ENCODE measurements around the gene ARHGEF10L.

DNA sequence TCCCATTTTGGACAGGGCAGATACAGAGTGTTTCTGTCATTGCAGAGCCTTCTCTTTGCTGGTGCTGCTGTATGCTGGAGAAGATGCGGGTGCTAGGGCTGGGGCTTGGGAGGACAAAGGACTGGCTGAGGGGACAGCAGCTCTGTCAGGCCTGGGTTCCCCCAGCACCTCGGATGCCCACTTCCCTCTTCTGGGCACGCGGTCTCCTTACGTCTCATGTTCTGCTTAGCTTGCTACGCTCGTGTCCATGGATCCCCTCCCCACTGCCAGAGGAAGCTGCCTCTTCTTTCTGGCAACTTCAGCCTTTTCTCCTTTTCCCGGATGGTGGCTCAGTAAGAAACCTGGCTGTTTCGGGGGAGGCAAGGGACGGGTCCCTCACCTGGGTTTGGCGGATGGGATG lies 75.7 kb downstream of the ARHGEF10L start:
- TF ChIP-seq, protein P1, sequence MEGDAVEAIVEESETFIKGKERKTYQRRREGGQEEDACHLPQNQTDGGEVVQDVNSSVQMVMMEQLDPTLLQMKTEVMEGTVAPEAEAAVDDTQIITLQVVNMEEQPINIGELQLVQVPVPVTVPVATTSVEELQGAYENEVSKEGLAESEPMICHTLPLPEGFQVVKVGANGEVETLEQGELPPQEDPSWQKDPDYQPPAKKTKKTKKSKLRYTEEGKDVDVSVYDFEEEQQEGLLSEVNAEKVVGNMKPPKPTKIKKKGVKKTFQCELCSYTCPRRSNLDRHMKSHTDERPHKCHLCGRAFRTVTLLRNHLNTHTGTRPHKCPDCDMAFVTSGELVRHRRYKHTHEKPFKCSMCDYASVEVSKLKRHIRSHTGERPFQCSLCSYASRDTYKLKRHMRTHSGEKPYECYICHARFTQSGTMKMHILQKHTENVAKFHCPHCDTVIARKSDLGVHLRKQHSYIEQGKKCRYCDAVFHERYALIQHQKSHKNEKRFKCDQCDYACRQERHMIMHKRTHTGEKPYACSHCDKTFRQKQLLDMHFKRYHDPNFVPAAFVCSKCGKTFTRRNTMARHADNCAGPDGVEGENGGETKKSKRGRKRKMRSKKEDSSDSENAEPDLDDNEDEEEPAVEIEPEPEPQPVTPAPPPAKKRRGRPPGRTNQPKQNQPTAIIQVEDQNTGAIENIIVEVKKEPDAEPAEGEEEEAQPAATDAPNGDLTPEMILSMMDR (optimal IDR thresholded peaks at IDR 0.05 in 1 of 3, IDR thresholded peaks at IDR 0.05 in 1 of 3, conservative IDR thresholded peaks at IDR 0.05 in 1 of 3; ENCODE audit: extremely low read depth in 1 of 3, insufficient read depth in 2 of 3, low read length in 3 of 3) = no peak
- TF ChIP-seq EZH2 (IDR thresholded peaks at IDR 0.05; ENCODE audit: low read length) = no peak

Measured in keratinocyte (primary cell).